ENCODE measurements around the gene EHD2.
A peak's percentile ranks its signal among the peaks of the same experiment; 100 is the strongest.
"Not testable (repeated sequence)": the region's sequence is repeated elsewhere in the genome, so short reads cannot be mapped to it uniquely, and the experiment has no call there.

Gene EHD2

DNA sequence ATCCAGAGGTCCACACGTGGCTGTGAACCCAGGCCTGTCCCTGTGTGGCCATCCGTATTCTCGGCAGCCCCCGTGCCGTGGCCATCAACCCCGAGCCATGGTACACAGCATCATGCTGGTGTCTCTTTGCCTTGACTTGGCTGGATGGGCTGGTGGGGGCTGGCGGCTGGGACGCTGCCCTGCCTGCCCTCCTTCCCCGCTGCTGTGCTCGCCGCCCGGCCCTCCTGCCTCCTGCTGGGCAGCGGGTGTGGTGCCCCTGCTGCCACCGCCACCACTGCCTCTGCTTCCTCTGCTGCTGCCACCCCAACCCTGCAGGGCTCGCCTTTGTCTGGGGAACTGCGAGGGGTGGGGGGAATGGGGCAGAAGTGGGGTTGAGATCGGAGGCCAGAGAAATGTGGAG lies 19.7 kb upstream of the EHD2 start:
- no peak for DNase-seq

DNA sequence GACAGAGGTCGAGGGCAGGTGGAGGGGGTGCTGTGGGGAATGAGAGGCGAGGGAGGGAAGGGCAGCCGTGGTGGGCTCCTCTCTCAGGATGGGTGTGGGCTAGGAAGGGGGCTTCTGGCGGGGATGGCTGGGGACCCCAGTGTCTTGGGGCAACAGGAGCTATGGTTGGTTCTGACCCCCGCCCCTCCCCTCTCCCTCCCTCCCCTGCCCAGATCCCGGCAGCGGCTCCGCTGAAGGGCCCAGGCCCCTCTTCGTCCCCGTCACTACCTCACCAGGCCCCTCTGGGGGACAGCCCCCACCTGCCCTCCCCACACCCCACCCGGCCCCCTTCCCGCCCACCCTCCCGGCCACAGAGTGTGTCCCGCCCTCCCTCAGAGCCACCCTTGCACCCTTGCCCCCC lies 19.3 kb upstream of the EHD2 start:
- no peak for DNase-seq

DNA sequence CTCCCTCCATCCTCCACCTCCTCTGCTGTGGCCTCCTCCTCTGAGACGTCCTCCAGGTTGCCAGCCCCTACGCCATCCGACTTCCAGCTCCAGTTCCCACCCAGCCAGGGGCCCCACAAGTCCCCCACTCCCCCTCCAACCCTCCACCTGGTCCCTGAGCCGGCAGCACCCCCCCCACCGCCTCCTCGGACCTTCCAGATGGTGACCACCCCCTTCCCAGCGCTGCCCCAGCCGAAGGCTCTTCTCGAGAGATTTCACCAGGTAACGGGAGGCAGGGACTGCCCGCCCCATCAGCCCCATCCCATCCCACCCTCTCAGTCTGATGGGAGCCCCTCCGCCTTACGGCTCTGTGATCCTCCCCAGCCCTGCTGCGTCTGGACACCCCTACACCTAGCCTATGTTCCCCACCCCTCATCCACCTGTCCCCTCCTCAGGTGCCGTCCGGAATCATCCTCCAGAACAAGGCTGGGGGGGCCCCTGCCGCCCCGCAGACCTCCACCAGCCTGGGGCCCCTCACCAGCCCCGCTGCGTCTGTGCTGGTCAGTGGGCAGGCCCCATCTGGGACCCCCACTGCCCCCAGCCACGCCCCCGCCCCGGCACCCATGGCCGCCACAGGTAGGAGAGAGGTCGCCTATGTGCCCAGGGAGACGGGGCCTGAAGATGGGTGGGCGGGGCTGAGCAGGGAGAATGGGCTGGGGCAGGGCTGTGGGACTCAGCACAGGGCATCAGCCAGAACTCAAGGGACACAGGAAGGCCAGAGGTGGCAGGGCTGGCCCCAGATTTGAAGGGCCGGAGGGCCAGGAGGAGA lies 18.6 kb upstream of the EHD2 start:
- DNase-seq: no peak

DNA sequence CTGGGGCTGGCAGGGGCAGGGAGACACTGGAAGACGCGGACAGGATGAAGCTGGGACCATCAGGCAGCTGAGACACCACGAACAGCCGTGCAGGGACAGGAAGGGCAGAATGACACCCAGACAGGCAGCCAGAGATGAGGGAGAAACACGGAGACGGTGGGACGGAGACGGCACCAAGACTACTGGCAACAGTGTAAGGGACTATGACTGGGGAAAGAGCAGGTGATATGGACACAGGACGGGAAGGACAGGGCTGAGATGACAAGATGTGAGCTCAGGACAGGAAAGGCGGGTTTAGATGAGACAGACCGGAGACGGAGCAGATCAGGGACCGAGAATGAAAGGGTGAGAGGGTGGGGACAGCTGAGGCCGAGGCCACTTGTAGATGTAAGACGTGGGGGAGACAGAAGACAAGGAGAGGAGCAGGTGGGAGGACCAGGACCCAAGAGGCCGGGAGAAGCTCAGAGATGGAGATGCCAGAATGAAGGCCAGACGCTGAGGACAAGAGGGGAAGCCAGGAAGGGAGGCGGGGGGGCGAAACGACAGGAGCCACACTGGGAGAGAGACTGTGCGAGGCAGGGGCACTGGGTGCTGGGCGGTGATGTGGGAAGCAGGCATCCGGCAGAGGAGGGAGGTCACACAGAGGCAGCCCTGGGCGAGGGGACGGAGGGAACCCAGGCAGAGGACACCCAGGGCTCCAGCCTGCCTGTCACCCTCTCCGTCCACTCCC lies 17.5 kb upstream of the EHD2 start:
- no peak for DNase-seq

DNA sequence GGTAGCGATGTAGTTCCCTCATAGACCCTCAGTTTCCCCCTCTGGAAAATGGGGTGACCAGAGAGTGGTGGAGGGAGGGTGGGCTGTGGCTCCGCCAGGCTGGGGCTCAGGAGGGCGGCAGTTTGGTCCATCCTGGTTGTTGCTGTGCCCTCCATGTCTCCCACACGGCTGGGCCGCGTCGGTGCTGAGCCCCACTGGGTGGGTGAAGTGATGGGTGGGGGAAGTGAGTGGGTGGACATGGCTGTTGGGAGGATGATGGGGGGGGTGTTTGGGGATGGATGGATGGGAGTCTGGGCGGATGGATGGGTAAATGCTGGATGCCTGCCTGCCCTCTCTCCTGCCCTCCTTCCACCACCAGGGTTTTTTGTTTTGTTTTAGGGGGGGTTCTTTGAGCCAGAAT lies 16.6 kb upstream of the EHD2 start:
- no peak for DNase-seq

DNA sequence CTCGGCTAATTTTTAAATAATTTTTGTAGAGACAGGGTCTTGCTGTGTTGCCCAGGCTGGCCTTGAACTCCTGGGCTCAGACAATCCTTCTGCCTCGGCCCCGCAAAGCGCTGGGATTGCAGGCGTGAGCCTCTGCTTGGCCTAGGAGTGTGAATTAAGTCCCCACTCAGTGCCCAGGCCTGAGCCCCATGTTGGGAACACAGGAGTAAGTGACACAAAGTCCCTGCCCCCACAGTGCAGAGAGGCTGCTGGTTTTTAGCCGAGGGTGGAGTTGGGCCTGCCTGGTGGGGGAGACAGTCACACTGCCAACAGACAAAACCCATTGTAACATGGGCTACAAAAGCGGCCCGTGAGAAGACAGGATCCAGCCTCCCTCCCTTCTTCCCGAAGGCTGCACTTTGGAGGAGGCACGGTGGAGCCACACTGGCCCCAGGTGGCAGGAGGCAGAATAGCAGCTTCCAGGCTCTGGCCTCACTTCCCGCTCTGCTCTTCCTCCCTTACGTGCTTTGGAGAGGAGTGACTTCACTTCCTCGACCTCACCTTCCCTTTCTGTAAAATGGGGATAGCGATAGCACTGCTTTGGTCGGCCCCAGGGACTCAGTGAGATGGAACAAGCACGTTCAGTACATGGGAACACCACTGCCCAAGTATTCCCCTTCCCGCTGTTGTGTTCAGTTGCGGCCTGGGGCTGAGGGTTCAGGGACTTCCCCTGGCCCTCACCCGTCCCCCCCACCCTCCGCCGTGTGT lies 15.2 kb upstream of the EHD2 start:
- DNase-seq: peak; percentile 56

DNA sequence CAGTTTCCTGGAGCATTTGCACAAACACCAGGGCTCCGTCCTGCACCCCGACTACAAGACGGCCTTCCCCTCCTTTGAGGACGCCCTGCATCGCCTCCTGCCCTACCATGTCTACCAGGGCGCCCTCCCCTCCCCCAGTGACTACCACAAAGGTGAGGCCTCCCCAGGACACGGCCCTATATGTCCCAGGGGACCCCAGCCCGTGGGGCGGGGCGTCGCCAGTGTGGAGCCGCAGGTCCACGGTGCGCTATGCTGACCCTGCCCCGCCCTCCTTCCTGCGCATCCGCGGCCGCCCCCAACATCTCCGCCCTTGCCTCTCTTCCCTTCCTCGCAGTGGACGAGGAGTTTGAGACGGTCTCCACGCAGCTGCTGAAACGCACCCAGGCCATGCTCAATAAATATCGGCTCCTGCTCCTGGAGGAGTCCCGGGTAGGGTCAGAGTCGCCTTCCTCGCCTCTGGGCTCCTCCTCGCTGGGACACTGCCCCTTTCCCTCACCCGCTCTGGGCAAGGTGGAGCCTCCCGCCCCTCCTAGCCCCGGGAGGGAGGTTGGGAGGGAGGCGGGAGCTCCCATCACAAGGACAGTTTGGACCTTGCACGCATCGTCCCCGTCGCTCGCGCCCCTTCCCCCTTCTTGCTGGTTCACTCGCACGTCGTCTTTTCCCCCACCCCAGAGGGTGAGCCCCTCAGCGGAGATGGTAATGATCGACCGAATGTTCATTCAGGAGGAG lies 14.4 kb upstream of the EHD2 start:
- no peak for DNase-seq

DNA sequence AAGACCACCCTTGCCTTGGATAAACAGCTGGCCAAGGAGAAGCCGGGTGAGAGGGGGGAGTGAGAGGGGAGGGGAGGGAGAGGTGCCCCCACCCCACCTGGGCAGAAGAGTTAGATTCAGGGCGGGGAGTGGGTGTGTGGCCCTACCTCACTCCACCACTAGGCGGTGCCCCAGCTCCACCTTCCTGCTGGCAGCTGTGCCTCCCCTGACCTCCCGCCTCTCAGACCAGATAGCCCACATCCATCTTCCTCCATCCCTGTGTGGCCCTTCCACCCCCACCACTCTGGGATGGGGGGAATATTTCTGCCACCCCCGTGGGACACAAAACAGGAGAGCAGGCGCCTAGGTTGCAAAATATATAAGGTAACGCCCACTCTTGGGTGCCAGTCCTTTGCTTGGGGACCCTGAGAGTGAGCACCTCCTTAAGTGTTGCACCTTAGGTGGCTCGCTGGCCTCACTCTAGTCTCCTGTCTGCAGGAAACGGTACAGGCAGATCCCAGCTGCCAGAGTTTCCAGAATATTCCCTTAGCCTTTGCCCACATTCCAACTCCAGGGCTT lies 13.8 kb upstream of the EHD2 start:
- peak; percentile 60 for DNase-seq

DNA sequence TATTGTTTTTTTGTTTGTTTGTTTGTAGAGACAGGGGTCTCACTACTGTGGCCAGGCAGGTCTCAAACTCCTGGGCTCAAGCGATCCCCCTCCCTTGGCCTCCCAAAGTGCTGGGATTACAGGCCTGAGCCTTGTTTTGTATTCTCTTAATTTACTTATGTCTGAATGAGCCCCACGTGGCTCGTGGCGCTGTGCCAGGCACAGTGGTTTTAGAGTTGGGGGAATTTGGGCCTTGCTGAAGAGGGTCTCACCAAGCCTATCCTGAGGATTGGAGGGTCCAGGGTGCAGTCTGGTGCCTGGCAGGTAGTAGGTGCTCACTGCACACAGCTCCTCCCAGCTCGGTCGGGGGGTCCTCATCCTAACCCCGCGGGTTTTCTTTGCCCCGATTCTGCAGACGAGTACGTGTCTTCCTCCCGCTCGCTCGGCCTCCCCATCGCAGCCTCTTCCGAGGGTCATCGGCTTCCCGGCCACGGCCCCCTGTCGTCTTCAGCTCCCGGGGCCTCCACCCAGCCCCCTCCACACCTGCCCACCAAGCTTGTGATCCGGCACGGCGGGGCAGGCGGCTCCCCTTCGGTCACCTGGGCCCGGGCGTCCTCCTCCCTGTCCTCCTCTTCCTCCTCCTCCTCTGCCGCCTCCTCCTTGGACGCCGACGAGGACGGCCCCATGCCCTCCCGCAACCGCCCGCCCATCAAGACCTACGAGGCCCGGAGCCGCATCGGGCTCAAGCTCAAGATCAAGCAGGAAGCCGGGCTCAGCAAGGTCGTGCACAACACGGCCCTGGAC lies 12.1 kb upstream of the EHD2 start:
- no peak for DNase-seq

DNA sequence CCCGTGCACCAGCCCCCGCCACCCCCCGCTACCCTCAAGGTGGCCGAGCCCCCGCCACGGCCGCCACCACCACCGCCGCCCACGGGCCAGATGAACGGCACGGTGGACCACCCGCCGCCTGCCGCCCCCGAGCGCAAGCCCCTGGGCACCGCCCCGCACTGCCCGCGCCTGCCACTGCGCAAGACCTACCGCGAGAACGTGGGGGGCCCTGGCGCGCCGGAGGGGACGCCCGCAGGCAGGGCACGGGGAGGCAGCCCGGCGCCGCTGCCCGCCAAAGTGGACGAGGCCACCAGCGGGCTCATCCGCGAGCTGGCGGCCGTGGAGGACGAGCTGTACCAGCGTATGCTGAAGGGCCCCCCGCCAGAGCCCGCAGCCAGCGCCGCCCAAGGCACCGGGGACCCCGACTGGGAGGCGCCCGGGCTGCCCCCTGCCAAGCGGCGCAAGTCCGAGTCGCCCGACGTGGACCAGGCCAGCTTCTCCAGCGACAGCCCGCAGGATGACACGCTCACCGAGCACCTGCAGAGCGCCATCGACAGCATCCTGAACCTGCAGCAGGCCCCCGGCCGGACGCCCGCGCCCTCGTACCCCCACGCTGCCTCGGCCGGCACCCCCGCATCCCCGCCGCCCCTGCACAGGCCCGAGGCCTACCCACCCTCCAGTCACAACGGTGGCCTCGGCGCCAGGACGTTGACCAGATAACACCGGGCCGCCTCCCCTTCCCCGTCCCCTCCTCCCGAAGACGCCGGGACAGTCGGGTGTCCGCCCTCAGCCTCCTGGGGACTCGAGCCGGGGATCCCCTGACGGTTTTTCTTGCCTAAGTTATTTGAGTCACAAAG lies 11.3 kb upstream of the EHD2 start:
- no peak for DNase-seq

DNA sequence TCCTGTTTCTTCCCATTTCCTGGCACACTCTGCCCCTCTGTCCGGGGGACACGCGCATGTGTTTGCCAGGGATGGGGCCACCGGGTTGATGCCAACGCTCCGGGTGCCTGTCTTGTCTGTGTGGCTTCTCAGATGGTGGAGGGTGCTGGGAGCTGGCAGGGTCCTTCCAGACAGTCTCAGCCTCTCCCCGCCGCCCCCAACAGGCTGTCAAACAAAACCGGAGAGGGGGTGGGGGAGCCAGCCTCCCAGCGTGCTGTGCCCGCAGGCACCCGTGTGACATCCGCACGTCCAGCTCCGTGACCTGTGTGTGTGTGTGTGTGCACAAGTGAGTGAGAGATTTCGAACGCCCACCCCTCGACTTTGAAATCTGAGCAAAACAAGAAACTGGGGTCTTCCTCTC lies 10.6 kb upstream of the EHD2 start:
- no peak for DNase-seq

DNA sequence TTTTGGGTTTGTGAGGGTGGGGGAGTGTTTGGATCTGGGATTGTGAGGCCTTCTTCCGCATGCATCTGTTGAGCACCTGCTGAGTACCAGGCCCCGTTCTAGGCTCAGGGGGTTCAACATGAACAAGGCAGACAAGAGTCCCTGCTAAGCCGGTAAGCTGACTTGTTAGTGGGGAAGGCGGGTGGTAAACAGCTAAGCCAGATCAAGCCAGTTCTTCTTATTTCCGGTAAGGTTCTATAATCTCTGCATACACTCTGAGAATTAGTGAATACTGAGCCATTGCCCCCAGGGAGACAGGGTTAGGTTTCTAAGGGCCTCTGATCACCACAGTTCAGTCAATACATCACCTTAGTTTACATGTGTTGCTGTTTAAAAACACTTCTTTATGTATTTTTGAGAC lies 9.9 kb upstream of the EHD2 start:
- no peak for DNase-seq

DNA sequence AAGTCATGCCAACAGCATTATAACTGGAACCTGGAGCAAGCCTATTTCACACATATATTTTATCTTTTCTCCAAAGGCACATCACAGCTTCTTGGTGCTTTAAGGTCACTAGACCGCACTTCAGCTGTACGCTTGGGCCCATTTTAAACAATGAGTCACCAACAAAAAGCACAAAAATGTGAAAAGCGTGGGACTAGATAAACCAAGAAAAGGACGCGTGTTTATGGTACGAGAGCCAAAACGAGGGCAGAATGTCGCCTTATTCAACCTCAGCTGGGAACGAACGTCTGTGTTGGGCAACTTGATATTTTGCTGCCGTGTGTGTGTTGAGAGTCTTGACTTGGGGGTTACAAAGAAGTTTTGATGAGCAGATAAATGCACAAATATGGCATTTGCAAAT lies 9.2 kb upstream of the EHD2 start:
- DNase-seq: no peak

DNA sequence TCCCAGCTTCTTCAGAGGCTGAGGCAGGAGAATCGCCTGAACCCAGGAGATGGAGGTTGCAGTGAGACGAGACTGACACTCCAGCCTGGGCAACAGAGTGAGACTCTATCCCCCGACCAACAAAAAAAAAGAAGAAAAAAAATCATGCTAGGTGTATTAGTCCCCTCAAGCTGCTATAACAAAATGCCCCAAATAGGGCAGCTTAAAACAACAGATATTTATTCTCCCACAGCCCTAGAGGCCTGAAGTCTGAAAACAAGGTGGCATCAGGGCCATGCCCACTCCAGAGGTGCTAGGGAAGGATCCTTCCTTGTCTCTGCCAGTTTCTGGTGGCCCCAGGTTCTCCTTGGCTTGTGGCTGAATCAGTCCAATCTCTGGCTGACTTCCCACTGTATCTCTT lies 8.6 kb upstream of the EHD2 start:
- no peak for DNase-seq

DNA sequence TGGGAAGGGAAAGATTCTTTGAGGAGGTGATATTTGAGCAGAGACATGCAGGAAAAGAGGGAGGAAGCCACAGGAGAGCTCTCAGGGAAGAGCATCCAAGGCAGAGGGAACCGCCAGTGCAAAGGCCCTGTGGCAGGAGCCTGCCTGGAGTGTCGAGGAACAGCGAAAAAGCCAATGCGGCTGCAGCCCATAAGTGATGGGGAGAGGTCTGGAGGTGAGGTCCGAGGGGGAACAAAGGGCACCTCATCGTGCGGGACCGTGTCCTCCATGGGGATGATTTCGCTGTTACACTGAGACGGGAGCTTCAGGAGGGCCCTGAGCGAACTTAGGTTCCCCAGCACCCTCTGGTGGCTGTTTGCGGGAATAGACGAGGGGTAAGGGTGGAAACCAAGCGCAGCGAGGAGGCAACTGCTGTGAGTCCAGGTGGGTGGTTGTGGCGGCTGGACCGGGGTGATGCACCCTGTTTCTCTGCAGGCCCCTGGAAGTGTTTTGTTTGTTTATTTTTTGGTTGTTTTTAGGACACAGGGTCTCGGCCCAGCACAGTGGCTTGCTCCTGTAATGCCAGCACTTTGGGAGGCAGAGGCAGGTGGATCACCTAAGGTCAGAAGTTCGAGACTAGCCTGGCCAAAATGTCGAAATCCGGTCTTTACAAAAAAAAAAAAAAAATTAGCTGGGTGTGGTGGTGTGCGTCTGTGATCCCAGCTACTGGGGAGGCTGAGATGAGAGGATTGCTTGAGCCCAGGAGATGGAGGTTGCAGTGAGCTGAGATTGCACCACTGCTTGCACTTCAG lies 5.9 kb upstream of the EHD2 start:
- DNase-seq: peak; percentile 75

DNA sequence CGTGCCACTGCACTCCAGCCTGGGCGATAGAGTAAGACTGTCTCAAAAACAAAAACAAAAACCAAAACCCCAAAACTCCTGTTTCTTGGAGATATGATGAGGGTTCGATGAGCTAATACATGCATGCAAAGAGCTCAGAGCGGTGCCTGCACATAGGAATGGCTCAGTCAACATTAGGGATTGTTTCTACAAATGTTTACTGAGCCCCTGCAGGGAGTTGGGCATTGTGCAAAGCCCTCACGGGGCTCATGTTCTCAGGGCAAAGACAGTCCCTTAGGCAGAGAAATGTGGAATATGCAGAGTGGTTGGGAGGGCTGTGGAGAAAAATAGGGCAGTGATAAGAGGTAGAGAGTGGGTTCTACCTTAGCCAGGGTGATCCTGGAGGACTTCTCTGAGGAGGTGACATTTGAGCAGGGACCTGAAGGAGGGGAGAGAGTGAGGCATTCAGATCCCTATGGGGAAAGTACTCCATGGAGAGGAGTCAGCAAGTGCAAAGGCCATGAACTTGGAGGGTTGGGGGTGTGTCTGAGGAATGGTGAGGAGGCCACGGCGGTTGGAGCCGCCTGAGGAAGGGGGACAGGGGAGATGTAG lies 1.5 kb upstream of the EHD2 start:
- DNase-seq: no peak

DNA sequence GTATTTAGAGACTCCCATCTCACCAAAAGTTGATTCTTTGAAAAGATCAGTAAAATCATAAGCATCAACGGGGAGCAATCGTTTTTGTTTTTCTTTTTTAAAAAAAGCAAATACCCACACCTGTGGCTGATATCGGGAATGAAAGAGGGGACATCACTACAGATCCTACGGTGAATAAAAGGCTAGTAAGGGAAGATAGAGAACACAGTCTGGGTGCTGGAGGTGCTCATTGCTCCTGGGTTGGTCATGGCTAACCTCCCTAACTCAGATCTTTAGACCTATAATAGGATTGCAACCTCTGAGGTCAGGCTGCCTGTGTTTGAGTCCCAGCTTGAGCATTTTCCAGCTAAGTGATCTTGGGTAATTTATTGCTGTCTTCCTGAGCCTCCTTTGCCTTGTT lies 1.1 kb downstream of the EHD2 start:
- DNase-seq: no peak

DNA sequence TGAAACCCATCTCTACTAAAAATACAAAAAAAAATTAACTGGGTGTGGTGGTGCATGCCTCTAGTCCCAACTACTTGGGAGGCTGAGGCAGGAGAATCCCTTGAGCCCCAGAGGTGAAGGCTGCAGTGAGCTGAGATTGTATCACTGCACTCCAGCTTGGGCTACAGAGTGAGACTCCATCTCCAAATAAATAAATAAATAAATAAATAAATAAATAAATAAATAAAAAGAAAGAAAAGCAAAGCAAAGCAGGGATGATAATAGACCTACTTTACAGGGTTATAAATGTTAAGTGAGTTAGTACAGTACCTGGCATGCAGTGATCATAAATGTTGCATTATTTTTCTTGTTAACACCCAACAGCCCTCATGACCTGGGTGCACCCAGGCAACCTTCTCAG lies 1.6 kb downstream of the EHD2 start:
- not testable (repeated sequence) for DNase-seq

DNA sequence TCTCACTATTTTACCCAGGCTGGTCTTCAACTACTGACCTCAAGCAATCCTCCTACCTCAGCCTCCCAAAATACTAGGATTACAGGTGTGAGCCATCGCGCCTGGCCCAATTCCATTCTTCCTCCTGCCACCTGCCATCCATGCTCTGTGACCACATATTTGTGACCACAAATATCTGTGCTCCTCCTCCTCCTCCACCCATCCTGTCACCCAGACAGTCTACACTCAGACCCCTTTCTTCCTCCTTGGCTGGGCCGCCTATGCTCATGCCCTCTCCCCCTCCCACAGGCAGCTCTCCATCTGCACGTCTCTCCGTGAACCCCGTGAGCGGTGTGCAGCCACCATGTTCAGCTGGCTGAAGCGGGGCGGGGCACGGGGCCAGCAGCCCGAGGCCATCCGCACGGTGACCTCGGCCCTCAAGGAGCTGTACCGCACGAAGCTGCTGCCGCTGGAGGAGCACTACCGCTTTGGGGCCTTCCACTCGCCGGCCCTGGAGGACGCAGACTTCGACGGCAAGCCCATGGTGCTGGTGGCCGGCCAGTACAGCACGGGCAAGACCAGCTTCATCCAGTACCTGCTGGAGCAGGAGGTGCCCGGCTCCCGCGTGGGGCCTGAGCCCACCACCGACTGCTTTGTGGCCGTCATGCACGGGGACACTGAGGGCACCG lies 3.2 kb downstream of the EHD2 start:
- DNase-seq: no peak
